ENCODE results near the gene FGA.
"Not testable (repeated sequence)": the region's sequence is repeated elsewhere in the genome, so short reads cannot be mapped to it uniquely, and the experiment has no call there.

The FGA gene

GRCh38 chr4:154606728-154607723 is 16.5 kb upstream of the FGA start:
- no peak for FAIRE-seq

- no peak for FAIRE-seq
Measured at GRCh38 chr4:154604696-154605200, 14.2 kb upstream of the FGA start.

- no peak for FAIRE-seq
Measured at GRCh38 chr4:154603033-154603943, 12.7 kb upstream of the FGA start.

GRCh38 chr4:154602404-154603020 is 12.0 kb upstream of the FGA start:
- FAIRE-seq, result no peak

- FAIRE-seq, result no peak
Measured at GRCh38 chr4:154597798-154598774, 7.5 kb upstream of the FGA start.

GRCh38 chr4:154597281-154597680 is 6.7 kb upstream of the FGA start:
- not testable (repeated sequence) for FAIRE-seq

GRCh38 chr4:154595807-154596206 is 5.3 kb upstream of the FGA start:
- FAIRE-seq, result no peak

- not testable (repeated sequence) for FAIRE-seq
Measured at GRCh38 chr4:154594343-154594742, 3.8 kb upstream of the FGA start.

GRCh38 chr4:154593868-154594267 is 3.3 kb upstream of the FGA start:
- FAIRE-seq, result no peak

GRCh38 chr4:154591890-154592289 is 1.3 kb upstream of the FGA start:
- FAIRE-seq, result no peak

GRCh38 chr4:154589296-154590197 is 995 bp downstream of the FGA start:
- no peak for FAIRE-seq

GRCh38 chr4:154588198-154588597 is 2.3 kb downstream of the FGA start:
- no peak for FAIRE-seq

GRCh38 chr4:154586296-154587033 is 4.1 kb downstream of the FGA start:
- no peak for FAIRE-seq

GRCh38 chr4:154585369-154586018 is 5.0 kb downstream of the FGA start:
- no peak for FAIRE-seq

- FAIRE-seq, result no peak
Measured at GRCh38 chr4:154584259-154584658, 6.3 kb downstream of the FGA start.

GRCh38 chr4:154583677-154584076 is 6.9 kb downstream of the FGA start:
- FAIRE-seq, result no peak

- no peak for FAIRE-seq
Measured at GRCh38 chr4:154583230-154583629, 7.3 kb downstream of the FGA start.

- FAIRE-seq, result no peak
Measured at GRCh38 chr4:154582723-154583122, 7.8 kb downstream of the FGA start.

GRCh38 chr4:154579927-154580326 is 10.6 kb downstream of the FGA start:
- no peak for FAIRE-seq
